ENCODE measurements around the gene CCHCR1.

The CCHCR1 gene

DNA sequence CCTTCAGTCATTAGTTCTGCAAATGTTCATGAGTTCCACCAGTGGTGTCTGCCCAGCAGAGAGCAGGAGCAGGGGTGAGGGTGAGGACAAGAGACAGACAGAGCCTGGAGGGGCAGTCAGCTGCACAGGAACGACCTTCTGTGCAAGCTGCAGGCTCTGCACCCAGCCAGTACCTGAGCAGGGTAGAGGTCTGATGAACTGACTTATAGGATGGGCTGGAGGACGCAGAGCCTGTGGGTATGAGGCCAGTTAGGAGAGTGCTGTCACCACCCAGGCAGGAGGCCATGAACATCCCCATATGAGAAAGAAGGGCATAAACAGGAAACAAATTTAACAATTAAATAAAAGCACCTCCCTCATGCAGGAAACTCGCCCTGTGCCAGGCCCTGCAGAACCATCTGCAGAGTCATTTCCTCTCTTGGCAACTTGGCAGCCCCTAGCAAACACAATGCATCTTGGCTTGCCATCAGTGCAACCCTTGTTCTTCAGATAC is 63.2 kb downstream of the CCHCR1 start:
- peak overlapping the region; percentile 82 for H3K27ac ChIP-seq
- DNase-seq (ENCODE audit: low spot score) = no peak
- TF ChIP-seq, protein P1, sequence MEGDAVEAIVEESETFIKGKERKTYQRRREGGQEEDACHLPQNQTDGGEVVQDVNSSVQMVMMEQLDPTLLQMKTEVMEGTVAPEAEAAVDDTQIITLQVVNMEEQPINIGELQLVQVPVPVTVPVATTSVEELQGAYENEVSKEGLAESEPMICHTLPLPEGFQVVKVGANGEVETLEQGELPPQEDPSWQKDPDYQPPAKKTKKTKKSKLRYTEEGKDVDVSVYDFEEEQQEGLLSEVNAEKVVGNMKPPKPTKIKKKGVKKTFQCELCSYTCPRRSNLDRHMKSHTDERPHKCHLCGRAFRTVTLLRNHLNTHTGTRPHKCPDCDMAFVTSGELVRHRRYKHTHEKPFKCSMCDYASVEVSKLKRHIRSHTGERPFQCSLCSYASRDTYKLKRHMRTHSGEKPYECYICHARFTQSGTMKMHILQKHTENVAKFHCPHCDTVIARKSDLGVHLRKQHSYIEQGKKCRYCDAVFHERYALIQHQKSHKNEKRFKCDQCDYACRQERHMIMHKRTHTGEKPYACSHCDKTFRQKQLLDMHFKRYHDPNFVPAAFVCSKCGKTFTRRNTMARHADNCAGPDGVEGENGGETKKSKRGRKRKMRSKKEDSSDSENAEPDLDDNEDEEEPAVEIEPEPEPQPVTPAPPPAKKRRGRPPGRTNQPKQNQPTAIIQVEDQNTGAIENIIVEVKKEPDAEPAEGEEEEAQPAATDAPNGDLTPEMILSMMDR (conservative IDR thresholded peaks at IDR 0.05; ENCODE audit: low read depth) = no peak
- ChIA-PET CTCF (interaction anchor here (0.9 kb wide), 1 partner anchor 179 kb away, joined by 3 read pairs; no protein-coding TSS in a partner anchor), POLR2A (ENCODE audit: low non-redundant PET) (no interaction called here)

DNA sequence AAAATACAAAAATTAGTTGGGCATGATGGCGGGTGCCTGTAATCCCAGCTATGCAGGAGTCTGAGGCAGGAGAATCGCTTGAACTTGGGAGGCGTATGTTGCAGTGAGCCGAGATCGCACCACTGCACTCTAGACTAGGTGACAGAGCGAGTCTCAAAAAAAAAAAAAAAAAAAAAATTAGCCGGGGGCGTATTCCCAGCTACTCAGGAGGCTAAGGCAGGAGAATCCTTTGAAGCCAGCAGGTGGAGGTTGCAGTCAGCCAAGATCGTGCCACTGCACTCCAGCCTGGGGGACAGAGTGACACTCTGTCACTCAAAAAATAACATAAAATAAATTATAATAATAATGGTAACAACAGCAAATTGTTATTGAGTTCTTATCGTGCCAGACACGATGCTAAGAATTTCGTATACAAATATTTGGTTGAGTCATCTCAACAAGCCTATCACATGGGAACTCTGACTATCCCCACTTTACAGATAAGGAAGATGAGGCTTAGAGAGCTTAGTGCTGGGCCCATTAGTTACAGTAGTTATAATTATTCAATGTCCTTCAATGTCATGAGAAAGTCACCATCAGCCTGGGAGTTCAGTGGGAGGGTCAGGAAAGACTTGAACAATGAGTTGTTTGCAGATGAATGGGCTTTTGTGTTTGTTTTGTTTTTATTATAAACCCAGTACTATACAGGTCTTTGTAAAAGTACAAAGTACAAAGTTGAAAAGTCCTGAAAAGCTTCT is 64.7 kb downstream of the CCHCR1 start:
- DNase-seq (ENCODE audit: low spot score) = no peak
- TF ChIP-seq, protein P1 (conservative IDR thresholded peaks at IDR 0.05; ENCODE audit: low read depth) = no peak
- ChIA-PET CTCF (interaction anchor here (0.9 to 1.0 kb wide), 2 partner anchors 13 to 362 kb away, joined by 3 read pairs; no protein-coding TSS in a partner anchor), POLR2A (ENCODE audit: low non-redundant PET) (no interaction called here)
- no peak overlapping the region for H3K27ac ChIP-seq
